Suppressor macrophage (primary cell): ENCODE results near the gene FOXO1.

ENCODE experiments used
- DNase-seq, 4 experiments: peaks; one replicate each; pipeline ENCODE4 v3.0.0-alpha.2; 2020 to 2022

FOXO1 gene

GRCh38 chr13:40604135-40604534 lies 62.3 kb downstream of the FOXO1 start:
- DNase-seq, result no peak

- no peak for DNase-seq
These were observed 66.2 kb downstream of the FOXO1 start for GRCh38 chr13:40600149-40600751.

- peak; percentile 28 to 66 (median 54) for DNase-seq
These were observed 66.7 kb downstream of the FOXO1 start for GRCh38 chr13:40599747-40600146.

- no peak for DNase-seq
These were observed 67.3 kb downstream of the FOXO1 start for GRCh38 chr13:40599124-40599523.

GRCh38 chr13:40598569-40598968 lies 67.9 kb downstream of the FOXO1 start:
- peak in 2 of 4 experiments; percentile 19 to 38 for DNase-seq

- no peak for DNase-seq
These were observed 68.6 kb downstream of the FOXO1 start for GRCh38 chr13:40597735-40598365.

- DNase-seq, result peak in 2 of 4 experiments; percentile 17 to 37
These were observed 70.0 kb downstream of the FOXO1 start for GRCh38 chr13:40596484-40596883.

- peak in 2 of 4 experiments; percentile 37 to 42 for DNase-seq
These were observed 70.7 kb downstream of the FOXO1 start for GRCh38 chr13:40595693-40596092.

- DNase-seq, result no peak
These were observed 74.4 kb downstream of the FOXO1 start for GRCh38 chr13:40592035-40592434.

- no peak for DNase-seq
These were observed 75.3 kb downstream of the FOXO1 start for GRCh38 chr13:40591091-40591490.

GRCh38 chr13:40590112-40590862 lies 76.2 kb downstream of the FOXO1 start:
- DNase-seq, result no peak

GRCh38 chr13:40589285-40590109 lies 76.9 kb downstream of the FOXO1 start:
- peak; percentile 82 to 94 (median 90) for DNase-seq

GRCh38 chr13:40588101-40588500 lies 78.3 kb downstream of the FOXO1 start:
- no peak for DNase-seq

GRCh38 chr13:40586886-40587565 lies 79.4 kb downstream of the FOXO1 start:
- no peak for DNase-seq

GRCh38 chr13:40585911-40586471 lies 80.5 kb downstream of the FOXO1 start:
- peak in 3 of 4 experiments; percentile 14 to 58 (median 54) for DNase-seq

- DNase-seq, result no peak
These were observed 82.7 kb downstream of the FOXO1 start for GRCh38 chr13:40583738-40584137.

GRCh38 chr13:40582531-40582930 lies 83.9 kb downstream of the FOXO1 start:
- no peak for DNase-seq

- DNase-seq, result no peak
These were observed 85.2 kb downstream of the FOXO1 start for GRCh38 chr13:40581277-40581579.

GRCh38 chr13:40580566-40581276 lies 85.7 kb downstream of the FOXO1 start:
- no peak for DNase-seq

GRCh38 chr13:40579535-40579934 lies 86.9 kb downstream of the FOXO1 start:
- no peak for DNase-seq

- no peak for DNase-seq
These were observed 88.4 kb downstream of the FOXO1 start for GRCh38 chr13:40578055-40578454.
